Measurements from ENCODE around the gene CEBPG.
A peak's percentile ranks its signal among the peaks of the same experiment; 100 is the strongest.

Gene CEBPG

GRCh38 chr19:33384983-33385382, 11.5 kb downstream of the CEBPG start:
- no peak for DNase-seq

- peak; percentile 76 for DNase-seq
These were observed 12.4 kb downstream of the CEBPG start for GRCh38 chr19:33385956-33386355.

GRCh38 chr19:33386361-33386858, 12.9 kb downstream of the CEBPG start:
- DNase-seq = peak; percentile 18

DNA sequence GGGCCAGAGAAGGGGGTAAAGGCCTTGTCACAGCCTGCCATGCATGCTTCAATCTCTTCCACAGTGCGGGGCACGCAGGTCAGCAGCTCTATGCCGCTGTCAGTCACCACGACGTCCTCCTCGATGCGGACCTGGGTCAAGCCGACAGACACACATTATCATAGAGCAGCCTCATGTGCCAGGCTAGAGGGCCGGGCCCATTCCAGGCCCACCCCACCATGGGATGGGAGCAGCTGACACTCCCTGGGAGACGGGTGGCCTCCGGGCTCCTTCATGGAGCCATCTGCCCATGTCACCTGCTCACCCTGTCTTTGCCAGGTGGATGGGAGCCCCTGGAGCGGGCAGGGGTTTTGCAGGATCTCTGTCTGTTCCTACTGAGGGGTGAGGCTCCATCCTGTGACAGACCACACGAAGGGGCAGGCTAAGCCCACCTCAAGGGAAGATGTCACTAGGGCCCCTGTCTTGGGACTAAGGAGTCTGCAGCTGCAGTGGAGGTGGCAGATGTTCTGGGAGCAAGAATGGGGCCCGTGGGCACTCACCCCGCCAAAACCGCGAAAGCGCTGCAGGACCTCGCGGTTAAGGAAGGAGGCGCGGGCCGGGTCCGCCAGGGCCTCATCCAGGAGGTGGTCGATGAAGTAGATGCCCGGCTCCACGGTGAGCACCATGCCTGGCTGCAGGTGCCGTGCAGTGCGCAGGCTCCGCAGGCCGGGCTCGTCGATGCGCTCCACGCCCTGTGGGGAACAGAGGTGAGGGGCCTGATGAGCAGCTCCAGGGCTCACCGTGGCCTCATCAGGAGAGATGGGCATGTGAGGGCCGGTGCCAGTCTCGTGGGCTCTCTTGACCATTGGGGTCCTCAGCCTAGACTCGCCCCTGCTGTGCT, 14.1 kb downstream of the CEBPG start:
- DNase-seq = no peak

DNA sequence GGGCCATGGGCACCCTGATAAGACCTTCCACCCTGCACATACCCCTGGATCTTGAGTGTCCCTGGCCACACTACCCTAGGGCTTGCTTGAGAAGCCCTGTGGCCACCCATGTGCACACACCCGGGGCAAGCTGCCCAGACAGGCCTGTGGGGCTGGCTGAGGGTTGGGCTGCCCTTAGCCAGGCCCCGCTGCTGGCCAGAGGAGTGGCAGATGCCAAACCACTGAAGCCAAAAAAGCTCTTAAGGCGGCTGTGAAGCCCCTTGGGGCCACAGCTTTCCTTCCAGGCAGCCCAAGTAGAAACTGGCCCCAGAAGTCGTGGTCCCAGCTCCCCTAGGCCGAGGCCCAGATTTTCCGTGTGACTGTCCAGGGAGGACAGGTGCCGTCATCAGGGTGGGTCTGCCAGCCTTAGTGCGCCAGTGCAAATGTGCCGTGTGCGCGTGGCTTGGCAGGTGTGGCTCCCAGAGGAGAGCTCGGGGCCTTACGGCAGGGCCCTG, 14.8 kb downstream of the CEBPG start:
- peak; percentile 2 for DNase-seq

DNA sequence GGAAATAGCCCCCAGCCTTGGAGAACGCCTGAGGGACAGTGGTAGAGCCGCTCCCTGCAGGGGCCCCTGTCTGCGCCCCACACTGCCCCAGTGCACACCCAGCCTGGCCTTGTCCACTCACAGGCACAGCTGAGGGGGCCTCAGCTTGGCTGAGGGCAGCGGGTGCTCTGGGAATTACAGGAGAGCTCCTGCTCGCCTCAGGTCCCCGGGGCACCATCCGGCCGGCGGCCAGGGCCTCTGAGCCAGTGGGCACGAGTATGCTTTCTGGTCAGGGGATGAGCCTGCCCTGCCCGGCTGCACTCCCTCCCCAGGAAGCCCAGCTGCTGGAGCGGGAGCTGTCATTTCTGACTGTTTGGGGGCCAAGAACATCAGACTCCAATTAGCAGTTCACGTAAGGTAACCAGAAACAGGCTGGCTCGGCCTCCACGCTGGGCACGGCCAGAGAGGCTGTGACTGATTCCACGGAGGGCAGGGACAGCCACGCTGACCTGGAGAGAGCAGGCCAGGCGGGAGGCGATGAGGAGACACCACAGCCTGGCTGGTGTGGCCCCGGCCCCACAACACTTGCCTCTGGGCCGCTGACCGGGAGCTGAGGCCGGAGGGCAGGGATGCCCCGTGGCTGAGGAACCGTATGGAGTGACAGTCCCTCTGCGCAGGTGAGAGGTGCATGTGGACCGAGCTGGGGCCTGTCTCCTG, 15.4 kb downstream of the CEBPG start:
- no peak for DNase-seq

DNA sequence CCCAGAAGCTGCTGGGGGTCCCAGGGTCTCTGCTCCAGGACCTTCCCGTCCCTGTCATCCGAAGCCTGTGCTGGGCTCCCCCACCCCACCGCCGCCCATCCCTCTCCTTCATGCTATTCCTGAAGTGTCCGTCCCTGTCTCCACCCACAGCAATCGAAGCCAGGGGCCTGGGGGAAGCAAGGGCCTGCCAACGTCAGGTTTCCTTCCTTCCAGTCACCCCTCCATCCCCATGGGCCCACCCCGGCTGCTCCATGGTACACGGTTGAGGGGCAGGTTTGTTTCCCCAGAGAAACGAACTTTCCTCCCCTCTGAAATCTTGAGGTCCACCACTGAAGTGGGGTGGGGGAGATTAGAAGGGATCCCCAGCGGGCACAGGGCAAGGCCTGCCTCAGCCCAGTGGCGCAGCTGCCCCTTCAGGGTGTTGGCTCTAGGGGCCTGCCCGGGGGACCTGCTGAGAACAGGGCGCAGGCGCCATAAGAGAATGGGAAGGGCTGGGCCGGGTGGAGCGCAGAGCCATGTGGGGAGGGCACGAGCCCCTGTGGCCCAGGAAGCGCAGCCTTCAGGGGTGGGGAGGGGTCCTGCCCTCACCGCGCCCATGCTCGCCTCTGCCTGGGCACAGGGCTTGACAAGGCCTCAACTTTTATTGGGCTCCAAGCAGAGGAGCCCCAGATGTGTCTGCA, 16.1 kb downstream of the CEBPG start:
- no peak for DNase-seq

- DNase-seq = peak; percentile 45
These were observed 16.8 kb downstream of the CEBPG start for GRCh38 chr19:33390101-33390907.

- no peak for DNase-seq
These were observed 17.6 kb downstream of the CEBPG start for GRCh38 chr19:33390908-33391630.

GRCh38 chr19:33391631-33392249, 18.2 kb downstream of the CEBPG start:
- no peak for DNase-seq

- DNase-seq = peak; percentile 14
These were observed 19.1 kb downstream of the CEBPG start for GRCh38 chr19:33392341-33393285.

GRCh38 chr19:33393286-33394005, 19.9 kb downstream of the CEBPG start:
- no peak for DNase-seq

- no peak for DNase-seq
These were observed 20.7 kb downstream of the CEBPG start for GRCh38 chr19:33394006-33394722.

- no peak for DNase-seq
These were observed 21.4 kb downstream of the CEBPG start for GRCh38 chr19:33394723-33395560.

DNA sequence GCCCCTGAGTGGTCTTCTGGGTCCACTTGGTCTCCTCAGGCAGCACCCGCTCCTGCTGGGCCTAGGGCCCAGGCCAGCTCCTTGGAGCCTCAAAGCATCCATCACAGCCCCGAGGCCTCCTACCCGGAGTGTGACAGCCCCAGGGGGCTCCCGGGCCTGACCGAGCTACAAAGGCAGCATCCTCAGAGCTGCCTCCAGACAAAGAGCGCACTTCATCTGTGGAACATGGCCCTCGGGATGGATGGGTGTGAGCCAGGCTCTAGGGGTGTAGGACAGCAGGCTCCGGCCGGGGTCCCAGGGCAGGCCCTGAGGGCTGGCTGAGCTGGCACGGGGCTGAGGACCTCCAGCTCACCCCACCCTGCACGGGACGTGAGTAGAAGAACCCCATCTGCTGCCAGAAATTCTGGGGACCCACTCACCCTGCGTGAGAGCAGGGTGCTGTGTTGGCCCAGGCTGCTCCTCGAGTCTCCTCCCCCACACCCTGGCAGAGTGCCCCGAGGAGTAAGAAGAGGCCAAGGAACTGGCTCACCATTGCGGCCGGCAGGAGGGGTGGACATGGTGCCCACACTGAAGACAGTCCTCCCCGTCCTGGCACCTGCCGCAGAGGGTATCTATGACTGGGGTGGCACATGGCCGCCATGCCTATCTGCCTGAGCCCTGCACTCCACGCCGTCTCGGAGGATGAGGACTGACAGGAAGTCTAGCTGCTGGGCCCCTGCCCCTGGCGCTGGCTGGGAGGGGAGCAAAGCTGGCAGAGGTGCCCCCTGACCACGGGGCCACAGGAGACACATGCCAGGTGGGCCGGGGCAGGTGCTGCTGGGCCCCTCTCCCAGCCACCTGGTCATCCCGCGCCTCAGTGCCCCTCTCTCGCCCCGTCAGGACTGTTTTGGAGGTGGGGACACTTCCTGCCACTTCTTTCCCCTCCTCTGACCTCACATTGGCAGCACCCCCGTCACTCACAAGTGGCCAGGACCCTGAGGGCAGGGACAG, 22.3 kb downstream of the CEBPG start:
- no peak for DNase-seq
